ENCODE measurements around the gene PRKCE.

The PRKCE gene

DNA sequence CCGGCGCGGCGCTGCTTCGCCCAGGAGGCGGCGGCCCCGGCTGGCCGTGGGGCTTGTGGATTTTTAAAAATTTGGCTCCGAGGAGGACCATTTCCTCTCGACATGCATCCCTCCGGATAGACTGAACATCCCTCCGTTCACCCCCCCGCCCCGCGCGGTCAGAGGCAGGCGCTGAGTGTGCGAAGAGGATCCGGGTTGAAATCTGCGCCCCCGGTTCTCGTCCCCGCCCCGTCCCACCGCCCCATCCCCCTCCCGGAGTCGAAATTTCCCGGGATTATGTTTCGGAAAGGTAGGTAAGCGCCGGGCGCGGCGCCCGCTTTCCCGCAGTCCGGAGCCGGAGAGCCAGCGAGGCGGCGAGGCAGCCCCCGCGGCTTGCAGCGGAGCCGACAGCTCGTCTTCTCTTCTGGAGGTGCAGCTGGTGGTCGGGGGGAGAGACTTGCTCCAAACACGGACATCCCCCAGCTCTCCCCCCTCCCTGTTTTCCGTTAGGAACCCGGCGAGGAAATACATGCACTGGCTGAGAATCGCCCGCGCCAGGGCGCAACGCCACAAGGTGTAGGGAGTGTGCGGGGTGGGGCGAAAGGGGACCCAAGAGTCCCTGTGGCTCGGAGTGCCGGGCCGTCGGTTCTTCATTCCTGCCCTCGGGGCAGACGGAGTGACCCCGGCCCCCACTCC lies at the start of gene PRKCE:
PRKCE (plus strand) TSS at position 261 of the 675 bp plus-strand sequence.
- peak in 1 of 2 experiments; percentile 13 for DNase-seq

DNA sequence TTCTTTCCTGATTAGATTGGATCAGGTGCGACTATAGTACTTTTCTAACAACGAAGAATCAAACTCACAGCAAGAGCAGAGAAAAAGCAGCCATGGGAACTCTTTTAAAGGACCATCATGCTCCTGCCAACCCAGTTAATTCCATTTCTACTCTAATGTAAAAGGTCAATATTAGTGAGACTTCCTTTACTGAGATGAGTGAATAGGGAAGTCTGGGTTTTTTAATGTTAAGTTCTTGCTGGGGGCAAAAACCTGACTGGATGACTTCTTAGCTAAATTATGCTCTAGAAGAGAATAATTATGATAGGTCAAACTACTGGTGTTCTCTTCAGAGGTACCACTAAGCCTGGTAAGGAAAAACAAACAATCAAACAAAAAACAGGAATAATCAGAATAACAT lies 48.9 kb upstream of the PRKCE start:
- no peak for DNase-seq

DNA sequence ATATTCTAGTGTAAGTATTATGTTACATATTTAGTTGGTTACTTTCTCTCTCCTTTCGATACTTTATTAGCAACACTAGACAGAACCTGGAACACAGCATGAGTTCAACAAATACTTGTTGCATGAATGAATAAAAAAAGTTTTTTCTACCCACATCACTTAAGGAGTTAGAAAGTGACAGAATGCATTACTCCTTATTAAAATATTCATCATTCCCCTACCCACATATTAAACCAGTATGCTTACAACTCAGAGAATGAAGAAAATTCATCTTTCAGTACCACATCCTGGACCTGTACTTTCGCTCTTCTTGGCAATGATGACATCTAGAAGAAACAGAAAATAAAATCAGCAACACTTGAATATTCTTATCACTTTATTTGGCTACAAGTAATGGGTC lies 46.4 kb upstream of the PRKCE start:
- DNase-seq = no peak

DNA sequence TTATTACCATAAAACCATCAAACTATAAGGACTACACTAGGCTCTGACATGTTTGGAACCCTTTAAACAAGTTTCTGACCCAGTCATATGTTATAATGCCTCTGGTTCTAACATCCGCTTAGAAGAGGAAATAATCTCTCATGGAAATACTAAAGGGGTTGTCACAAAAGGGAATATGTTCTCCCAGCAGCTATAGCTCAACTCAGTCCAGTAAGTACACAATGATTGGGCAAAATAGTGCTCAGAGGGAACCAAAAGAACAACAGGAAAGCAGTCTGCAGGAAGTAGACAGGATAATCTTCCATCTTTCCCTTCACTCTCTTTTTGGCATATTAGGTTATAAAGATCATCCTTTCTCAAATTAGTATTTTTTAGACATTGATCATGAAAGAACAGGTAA lies 44.7 kb upstream of the PRKCE start:
- no peak for DNase-seq

DNA sequence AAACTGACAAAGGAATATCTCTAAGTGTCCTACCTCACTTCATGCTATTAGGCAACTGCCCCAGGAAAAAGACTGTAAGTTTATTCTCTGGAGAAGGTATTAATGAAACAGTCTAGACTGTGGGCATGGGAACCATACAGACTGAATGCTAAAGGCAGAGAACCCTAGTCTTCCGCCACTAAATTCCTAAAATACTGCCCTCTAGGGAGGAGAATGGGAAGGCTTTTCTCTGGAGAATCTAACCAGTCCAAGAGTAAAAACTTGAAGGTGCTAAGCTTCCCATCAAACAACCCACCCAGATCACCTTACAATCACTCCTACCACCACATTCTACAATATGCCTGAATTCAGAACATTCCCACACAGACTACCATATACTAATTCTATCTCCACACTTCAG lies 43.8 kb upstream of the PRKCE start:
- peak in 1 of 2 experiments; percentile 29 for DNase-seq

DNA sequence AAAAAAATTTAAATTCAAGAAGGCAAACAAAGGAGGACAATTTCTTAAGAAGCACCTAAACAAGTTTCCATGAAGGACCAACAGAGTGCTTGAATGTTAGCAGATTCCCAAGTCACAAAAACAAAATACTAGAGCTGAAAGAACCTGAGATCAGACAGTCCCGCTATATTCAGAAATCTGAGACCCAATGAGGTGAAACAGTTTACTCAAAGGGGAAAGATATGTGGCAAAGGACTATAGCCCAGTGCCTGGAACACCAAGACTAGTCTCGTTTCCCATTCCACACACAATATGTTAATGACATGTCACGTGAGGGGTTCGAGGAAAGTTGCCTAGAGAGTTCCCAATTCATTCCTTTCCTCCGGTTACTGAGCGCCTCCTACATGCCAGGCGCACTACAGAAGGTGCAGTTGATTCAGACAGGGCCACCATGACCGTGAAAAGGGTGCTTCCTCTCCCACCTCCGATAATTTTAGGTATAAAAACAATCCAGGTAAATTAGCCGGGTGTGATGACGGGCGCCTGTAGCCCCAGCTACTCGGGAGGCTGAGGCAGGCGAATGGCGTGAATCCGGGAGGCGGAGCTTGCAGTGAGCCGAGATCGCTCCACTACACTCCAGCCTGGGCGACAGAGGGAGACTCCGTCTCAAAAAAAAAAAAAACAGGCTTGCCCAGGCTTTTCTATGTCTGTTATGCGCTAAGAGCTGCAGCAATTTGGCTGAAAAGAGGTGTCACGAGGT lies 41.0 kb upstream of the PRKCE start:
- peak; percentile 60 to 70 for DNase-seq

DNA sequence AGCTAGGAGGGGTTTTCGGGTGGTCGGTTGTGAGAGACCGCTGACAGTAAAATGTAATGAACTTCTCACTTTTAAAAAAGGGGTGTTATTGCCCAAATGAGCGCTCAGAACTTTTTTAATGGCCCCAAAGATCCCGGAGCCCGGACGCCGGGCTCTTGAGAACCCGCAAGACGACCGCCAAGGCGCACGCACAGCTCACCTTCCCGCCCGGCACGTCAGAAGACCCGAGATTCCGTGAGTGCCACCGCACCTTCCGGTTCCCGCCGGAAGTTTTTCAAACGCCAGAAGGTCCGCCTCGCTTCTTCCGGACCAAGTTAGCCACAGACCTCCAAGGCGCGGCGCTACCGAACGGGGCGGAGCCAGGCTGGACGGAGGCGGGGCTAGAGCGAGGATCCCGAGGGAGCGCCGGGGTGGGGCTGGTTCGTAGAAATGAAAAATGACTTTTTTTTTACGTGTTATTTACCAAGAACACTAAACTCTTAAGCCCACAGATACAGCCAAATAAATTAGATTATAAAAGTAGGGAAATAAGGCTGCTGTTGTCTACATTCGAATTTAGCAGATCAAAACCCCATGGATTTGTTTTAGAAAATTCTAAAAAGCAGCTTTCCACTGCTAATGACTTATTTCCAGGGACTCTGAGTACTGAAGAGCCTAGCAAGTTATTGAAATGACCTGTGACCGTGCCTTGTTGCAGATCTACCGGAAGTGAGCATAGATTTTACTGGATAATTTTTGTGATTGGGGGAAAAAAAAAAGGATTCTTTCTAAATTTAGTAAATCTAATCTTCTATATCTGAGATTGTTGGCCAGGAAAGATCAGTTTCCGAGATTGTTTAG lies 40.2 kb upstream of the PRKCE start, which contains the start of gene SRBD1:
SRBD1 (minus strand) TSS at position 248 of the 840 bp plus-strand sequence. CDS start 5,826 bp downstream, outside the sequence.
- DNase-seq = peak; percentile 80 to 97

DNA sequence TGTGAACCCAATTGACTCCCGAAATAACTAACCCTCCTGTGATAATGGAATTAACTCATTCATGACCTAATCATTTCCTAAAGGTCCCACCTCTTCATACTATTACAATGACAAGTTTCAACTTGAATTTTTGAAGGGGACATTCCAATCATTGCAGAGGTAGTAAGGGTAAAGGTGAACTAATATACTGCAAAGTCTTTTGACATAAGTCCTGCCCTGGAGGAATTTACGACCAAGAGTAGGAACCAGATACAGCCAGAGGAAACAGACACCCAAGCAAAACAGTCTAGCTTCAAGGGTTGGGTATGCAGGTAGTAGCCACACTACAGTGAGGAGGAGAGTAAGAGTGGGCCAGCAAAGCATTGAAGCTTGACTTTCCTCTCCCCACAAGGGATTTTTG lies 39.2 kb upstream of the PRKCE start:
- DNase-seq = no peak

DNA sequence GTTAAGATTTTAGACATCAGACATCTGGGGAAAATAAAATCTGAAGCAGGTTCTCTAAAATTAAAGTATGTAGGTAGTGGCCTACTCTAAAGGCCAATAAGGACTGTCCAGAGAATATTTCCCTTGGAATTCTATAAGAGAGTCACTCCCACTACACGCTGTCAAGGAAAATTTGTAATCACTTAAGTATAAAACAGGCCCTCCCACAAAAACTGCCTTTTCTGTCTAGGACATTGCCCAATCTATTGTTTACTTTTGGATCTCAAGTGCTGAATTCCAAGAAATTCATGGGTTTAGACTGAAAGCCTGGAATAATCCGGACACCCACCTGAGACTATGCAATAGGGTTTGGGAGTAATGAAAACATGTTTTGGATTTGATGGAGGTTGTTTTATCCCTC lies 38.7 kb upstream of the PRKCE start:
- no peak for DNase-seq

DNA sequence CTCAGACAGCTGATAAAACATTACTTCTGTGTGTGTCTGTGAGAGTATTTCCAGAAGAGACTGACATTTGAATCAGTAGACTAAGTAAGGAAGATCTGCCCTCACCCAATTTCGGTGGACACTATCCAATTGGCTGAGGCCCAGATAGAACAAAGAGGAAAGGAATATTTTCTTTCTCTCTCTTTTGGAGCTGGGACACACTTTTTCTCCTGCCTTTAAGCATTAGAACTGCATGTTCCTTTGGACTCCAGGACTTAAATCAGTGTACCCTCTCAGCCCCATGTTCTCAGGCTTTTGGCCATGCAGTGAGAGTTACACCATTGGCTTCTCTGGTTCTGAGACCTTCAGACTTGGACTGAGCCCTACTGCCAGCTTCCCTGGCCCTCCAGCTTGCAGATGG lies 37.1 kb upstream of the PRKCE start:
- DNase-seq = peak in 1 of 2 experiments; percentile 12

DNA sequence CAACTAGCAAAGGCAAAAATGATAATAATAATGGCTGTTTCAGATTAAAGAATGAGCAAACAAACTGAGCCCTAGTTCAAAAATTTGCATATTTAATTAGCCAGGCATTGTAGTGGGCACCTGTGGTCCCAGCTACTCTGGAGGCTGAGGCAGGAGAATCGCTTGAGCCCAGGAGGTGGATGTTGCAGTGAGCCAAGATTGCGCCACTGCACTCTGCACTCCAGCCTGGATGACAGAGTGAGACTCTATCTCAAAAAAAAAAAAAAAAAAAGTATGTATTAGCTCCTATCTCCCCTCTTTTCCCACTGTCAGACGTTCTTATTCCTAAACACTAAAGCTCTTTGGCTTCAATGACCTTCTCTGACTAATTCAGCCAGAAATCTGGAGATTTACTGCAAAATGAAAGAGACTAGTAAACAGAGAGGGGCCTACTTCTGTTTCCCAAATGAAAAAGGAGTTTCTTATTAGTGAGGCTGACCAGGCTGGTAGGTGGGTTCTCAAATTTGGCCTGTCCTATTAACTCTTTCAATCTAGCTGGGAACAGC lies 36.5 kb upstream of the PRKCE start:
- DNase-seq = no peak

DNA sequence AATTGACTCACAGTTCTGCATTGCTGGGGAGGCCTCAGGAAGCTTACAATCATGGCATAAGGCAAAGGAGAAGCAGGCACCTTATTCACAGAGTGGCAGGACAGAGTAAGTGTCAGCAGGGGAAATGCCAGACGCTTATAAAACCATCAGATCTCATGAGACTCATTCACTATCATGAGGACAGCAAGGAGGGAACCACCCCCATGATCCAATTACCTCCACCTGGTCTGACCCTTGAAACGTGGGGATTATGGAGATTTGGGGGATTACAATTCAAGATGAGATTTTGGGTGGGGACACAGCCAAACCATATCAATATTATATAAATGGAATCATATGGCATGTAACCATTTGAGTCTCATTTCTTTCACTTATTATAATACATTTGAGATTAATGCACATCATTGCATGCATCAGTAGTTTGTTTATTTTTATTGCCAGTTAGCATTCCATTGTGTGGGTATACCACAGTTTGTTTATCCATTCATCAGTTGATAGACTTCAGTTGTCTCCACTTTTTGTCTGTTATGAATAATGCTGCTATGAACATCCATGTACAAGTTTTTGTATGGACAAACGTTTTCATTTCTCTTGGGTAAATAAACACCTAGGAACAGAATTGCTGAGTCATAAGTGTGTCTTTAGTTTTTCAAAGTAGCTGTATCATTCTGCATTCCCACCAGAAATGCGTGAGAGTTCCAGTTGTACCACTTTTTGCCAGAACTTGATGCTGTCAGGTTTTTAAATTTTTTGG lies 34.6 kb upstream of the PRKCE start:
- DNase-seq = no peak

DNA sequence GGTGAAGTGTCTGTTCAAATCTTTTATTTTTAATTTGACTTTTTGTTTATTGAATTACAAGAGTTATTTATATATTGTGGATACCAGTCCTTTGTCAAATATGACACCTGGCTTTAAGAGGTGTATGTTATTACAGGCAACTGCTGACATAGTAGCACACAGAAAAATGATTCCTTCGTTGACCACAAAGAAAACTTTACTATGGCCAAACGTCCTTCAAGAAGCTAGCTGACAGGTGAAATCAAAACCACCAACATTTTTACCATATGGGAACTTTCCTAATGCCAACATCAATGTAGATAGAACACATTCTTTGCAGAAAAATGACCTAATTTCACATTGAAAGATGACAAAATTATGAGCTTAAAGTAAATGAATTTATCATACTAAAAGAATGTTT lies 34.0 kb upstream of the PRKCE start:
- DNase-seq = no peak

DNA sequence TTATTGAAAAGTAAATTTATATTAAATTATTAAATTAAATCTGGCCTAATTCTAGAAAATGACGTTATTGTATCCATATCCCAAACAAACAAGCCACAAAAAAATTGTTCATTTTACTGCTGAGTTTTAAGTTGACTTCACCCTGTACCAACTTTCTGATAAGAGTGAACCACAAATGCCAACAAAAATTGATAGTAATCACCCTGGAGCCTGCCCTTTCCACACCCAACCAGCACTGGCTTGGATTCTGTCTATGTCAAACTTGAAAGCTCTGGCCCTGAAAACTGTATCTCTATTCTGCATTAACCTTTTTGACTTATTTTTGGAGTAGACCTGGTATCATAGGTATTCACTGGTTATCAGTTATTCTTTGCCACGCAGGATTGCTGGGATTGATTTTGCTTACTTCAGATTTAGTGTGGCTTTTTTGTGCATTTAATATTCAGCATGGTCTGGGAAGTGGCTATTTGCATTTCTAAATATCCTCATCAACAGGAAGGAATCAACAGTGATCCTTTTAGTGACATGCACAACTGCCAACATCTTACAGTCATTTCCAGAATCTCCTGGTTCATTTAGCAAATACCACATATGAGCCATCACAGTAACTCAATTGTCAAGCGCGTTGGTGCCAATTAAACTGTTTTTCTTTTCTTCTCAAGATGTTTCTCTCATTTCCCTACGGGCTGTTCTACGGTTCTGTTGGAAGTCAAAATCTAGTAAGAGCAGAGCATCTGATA lies 29.0 kb upstream of the PRKCE start:
- no peak for DNase-seq

DNA sequence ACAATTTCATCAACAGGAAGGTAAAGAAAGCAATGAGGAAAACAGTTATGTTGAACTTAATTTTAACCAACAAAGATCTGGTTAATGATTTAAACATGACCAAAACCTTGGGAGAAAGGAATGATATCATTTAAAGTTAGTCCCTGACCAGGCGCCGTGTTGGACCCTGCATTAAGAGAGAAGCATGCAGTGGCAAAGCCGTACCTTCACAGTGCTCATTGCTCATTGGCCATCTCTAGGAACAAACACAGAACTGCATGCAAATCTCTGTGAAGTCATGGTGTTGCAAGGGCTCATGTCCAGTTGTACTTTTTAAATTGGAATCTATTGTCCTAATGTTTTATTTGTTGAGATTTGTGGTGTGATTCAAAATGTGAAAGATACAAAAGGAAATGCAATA lies 28.4 kb upstream of the PRKCE start:
- DNase-seq = no peak

DNA sequence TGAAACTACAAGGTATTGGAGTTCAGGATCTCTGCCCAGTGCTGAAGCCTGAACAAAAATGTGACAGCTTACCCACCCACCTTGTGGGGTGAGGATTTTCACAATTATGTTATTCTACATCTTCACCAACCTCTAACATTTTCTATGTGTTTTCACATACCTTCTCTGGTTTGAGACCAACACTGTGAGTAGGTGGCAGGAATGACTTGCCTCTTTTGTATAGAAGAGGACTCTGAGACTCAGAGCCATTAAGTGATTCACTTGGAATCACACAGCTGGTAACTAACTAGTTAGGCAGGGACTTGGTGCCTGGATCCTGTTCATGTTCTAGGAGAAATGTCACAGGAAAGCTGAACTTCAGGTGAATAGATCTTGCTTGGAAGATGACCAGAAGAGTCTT lies 25.7 kb upstream of the PRKCE start:
- DNase-seq = no peak

DNA sequence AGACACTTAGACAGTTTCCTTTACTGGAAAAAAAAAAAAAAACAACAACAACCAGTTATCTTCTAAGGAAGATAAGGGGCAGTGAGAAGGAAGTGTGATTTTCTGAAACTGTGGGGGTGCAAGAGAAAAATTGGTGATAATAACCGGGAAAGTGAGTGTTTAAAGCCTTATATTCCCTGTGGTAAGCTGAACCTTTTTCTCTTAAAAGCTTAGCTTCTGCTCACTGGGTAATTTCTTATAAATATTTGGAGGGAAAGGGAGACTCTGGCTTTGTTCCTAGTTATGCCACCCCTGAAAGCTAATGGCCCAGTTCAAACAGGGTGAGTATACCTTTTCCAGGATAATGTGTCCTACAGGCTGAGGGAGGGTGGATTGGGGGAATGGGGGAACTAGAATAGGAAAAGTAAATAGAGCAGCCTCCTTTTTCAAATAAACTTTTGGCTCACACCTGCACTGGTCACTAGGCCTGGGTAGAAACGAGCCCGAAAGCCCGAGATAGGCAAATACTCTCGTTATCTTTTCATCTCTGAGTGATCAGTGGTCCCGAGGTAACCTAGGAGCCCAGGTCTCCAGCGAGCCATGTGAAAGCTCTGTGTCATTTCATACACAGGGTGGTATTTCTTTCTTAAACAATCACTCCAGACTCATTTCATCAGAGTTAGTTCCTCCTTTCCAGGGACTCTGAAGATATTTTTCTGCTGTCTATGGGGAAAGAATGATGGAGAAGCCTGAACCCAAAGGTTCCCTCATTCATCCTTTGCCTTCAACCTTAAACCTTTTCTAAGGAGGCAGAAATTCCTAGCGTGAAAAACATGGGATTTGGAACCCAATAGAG lies 24.9 kb upstream of the PRKCE start:
- DNase-seq = no peak

DNA sequence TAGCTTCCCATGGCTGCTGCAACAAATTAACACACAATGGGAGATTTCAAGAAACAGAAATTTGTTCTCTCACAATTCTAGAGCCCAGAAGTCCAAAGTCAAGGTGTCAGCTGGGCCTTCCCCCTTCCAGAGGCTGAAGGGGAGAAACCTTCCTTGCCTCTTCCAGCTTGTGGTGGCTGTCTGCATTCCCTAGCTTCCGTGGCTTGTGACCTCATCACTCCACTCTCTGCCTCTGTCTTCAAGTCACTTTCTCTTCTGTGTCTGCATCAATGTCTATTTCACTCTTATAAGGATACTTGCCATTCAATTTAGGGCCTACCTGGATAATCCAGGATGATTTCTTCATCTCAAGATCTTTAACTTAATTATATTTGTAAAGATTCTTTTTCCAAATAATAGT lies 23.6 kb upstream of the PRKCE start:
- no peak for DNase-seq

DNA sequence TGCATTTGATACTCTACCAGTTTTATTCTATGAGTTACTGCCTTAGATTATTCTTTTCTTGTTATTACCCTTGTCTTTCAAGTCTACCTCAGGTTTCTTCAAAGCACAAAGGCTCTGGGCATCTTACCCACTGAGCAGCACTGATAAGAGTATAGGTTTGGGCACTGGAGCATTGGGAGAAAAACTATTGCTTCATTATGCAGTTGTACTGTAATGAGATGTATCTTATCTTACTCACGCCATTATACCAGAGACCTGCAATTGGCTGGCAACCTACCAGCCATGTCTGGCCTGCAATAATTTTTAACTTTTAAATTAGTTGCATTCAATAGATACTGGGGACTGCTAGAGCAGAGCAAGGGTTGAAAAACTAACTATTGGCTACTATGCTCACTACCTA lies 21.5 kb upstream of the PRKCE start:
- DNase-seq = no peak

DNA sequence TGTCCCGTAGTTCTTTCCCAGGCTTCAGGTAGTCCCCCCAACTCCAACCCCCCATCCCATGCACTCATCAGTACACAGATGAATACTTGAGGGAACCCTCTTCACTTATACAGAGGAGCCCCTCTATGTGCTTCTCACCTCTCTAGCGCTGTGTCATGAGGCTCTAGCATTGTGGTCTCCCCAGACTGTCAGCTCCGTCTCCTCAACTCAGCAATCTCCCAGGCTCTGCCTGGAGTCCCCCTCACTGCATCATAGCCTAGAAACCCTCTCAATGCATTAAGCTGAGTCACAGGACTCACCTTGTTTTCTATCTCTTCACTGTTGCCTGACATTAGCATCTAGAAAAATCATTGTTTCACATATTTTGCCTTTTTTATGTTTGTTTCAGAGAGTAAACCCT lies 20.2 kb upstream of the PRKCE start:
- DNase-seq = no peak

DNA sequence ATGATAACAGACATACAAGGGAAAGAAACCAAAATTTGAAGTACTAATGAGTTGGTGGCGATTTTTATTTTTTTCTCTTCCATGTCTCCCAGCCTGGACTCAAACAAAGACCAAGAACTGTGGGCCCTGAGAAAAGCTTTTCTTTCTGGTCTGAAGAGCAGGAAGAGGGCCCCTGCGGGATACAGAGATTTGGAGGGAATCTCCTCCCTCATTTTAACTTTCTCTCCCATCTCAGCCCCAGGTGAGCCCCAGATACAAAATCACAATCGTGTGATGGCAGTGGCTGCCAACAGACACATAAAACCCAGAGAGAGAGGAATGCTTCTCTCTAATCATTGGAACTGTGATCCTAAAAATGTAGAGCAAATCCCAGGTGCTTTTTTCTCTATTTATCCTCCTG lies 19.5 kb upstream of the PRKCE start:
- no peak for DNase-seq

All from NCI-H446 (cell line).